HG02610 (cell line): ENCODE measurements around the gene CHST11.

ENCODE experiments used
- ATAC-seq: cut with Tn5 transposase; IDR thresholded peaks from one replicate; pipeline ENCODE4 v1.9.1; 2021; ENCODE audit warnings: mild to moderate bottlenecking, moderate library complexity; ENCODE audit not compliant: unreplicated experiment

Gene CHST11

DNA sequence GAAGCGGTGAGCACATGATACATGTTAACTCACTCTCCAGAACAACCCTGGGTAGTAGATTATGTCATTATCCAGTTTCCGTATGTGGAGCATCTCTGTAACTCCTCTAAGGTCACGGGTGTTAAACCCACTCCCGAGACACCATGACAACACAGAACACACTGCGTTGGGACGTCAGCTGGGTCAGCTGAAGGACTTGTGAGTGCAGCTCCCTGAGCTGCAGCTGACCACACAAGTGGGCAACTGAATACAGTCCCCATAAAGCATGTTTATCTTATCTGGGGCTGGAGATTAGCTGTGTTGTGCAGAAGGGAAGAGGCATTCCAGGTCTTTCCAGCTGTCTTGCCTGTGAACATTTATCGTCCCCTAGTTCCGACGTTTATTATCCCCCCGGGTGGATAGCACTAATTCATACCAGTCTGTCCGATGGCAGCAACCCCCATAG, 211.5 kb downstream of the CHST11 start:
- no peak for ATAC-seq

DNA sequence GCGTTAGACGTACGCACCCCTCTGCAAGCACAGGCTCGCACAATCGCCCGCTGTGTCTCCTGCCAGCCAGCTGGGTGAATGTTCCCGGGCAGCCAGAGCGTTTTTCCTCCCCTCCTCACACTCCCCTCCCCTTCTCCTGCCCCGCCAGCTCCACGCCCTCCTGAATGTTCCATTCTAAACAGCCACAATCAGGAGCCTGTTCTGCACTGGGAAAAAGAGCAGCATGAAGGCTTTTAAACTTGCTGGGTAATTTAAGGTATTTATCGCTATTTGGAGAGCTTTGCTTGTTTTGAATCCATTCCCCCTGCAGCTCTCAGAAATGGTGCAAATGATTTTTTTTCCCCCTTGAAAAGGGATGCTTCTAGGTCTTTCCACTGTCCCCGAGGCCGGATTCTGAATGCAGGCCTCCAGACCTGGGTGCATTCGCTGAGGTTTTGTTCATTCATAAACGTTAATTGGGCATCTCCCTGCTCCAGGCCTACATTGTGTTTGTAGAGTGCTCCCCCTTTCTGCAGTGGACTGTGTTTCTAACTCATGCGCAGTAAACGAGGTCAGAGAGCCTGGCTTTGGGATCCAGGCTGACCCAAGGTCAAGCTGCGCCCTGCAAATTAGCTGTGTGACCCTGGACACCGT, 212.5 kb downstream of the CHST11 start:
- no peak for ATAC-seq

DNA sequence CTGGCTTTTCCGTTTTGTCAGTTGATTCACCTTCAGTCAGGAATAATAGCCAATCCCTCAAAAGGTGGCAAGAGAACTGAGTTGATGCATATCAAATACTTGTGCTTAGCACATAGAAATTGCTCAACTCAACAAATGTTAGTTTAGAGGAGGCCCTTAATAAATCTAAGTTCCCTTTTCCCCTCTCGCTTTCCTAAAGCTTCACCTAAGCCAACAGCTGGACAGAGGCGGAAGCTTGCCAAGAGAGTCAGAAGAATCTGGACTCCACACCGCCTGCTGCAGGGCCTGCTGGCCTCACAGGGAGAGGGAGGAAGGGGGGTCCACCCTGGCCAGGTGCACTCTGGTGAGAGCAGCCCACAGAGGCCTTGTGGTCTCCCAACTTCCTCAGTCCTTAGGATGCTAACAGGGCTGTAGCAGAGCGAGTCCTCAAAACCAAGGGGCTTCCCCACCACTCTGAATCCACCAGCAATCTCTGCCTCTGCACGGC, 213.1 kb downstream of the CHST11 start:
- peak; percentile 42 for ATAC-seq

DNA sequence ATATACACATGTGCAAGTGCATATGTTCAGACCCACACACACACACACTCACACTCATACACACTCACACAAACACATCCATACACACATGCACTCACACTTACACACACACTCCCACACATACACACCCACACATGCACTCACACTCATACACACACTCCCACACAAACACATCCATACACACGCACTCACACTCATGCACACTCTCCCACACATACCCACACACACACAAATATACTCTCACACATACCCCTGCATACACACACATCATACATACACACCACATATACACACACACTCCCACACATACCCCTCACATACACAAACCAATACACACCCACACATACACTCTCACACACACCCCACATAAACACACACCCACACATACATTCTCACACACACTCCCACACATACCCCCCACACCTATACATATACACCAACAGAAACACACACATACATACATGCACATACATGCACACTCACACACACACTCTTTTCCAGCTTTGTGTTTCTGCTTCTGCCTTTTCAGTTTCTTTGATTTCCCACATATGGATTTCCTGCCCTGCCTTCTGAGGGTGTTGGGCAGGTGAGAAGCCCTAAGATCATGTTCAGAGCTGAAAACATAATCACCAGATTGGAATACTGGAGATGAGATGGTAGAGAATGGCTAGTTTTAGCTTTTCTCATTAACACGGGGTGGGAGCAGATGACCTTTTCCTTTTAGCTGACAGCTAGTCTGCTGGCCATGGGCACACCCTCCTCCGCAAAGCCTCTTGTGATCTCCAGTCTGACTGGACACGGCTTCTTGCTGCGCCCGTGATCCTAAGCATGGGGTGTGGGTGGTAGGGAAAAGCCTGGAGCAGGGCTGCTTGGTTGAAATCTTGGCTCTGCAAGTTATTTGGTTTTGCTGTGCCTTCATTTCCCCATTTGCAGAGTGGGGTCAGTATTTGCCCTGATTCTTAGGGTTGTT, 214.0 kb downstream of the CHST11 start:
- ATAC-seq = no peak

DNA sequence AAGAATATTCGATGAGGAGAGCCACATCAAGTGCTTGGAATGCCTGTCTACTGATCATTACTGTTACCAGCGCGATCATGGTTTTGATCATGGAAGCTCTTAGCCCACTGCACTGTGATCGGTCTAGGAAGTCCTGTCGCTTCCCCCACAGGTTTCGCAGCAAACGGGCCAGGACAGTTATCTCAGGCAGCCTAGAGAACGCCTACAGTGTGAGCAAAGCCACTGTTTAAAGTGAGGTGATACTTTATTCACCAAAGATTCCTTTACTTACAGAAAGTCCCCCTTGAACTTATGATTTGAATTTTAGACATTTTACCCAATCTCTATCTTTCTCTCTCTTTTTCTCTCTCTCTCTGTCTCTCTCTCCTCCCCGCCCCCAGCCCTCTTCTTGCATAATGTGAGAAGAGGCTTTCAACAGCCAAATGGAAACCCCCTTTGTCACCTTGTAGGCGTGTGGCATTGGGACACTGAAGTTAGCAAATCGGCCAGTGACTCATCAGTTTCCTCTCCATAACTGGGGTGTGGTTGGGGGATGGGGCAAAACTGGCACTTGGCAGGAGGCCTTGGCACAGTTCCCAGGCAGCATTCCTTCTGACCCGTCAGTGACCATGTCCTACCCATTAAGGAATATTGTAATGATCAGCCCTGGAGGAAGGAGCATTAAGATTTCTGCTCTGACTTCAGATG, 214.8 kb downstream of the CHST11 start:
- peak; percentile 74 for ATAC-seq

DNA sequence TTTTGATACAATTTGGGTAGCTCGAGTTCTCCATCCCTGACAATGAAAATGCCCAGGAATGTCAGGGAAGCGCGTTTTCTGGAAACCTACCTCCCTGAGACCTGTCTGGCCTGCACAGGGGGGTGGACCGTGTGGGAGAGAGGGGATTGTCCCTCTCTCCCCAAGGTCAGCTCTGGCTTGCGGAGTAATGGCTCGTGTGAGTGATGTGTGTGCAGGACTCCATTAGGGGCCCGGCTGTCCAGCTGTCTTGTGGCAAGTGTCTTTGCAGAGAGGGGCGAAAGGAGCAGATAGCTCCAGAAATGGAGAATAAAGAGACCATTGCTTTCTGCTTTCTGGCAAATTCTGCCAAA, 215.3 kb downstream of the CHST11 start:
- no peak for ATAC-seq

DNA sequence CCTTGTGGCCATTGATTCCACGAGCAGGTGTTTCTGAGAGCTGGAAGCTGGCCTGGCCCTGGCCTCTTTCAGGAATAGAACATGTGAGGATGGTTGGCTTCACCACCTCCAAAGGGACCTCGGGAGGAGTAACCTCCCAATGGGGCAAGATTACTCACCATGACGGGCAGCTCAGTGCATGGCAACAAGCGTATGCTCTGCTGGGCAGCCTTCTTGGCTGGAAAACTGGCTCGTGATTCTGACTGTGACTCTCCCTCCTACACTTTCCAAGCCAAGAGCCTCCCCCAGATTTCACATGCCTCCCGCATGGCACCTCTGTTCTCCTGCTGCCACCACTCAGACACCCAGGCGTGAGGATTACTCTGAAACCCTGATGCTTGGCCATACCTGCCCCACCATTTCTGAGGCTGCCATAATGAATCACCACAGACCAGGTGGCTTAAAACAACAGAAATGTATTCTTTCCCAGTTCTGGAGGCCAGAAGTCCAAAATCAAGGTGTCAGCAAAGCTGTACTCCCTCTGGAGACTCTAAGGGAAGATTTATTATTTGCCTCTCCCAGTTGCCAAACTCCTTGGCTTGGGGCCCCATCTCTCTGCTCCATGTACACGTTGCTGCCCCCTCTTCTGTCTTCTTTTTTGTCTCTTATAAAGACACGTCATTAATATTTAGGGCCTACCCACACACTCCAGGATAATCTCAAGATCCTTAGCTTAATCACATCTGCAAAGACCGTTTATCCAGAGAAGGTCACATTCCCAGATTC, 215.9 kb downstream of the CHST11 start:
- no peak for ATAC-seq

DNA sequence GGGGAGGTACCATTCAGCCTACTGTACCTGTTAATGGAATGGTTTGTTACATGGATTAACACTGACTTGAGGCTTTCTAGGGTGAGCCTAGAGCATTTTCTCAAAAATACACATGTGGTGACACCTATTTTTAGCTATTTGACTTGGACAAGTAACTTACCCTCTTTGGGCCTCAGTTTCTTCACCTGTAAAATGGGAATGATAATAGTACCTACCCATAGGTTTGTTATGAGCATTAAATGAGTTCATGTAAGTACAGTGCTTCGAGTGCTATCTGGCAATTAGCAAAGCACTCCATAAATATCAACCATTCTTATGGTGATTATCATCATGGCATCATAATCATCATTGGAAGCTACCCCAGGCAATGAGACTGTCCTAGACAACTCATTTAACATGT, 216.5 kb downstream of the CHST11 start:
- ATAC-seq = no peak

DNA sequence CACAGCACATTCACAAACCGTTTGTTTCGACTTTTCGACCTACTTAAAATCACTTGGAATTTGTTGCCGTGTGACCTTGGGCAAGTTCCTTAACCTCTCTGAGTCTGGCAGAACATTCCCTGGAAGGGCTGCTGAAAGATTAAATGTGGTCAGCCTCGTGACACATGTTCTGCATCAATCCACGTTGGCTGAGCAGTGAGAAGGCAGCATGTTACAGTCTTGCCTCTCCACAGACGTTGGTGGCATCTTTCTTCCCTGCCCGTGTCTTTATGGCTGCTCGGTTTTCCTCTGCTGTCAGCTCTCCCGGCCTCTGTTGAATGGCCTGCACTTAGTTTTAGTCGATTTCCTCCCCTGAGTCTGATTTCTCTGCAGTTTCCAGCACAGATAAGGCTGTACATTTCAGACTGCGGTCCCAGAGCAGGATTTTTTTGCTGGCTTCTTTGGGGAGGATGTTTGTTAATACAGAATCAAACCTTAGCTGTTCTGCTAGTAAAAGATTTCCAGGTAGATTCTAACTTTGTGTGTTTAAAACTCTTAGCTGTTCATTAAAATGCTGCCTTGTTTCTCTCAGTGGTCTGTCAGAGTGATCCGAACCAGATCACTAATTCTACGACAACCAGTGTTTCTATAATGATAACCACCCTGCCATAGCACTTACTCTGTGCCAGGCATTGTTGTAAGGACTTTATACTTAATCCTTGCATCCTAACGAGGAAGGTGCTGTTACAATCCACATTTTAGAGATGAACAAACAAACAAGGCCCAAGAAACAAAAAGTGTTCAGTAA, 217.1 kb downstream of the CHST11 start:
- no peak for ATAC-seq

DNA sequence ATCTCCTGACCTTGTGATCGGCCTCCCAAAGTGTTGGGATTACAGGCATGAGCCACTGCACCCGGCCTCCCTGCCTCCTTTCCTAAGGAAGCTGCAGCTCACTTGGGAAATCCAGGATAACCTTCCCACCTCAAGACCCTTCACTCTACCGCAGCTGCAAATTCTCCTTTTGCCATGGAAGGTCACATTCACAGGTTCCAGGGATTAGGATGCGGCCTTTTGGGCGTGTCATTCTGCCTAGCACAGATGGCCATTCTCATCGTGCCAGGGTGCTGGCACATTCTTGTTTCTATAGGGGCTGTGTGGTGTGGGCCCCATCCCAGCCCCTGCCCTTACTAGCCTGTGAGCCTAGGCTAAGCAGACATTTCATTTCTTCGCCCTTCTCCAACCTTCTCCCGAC, 219.9 kb downstream of the CHST11 start:
- ATAC-seq = no peak

DNA sequence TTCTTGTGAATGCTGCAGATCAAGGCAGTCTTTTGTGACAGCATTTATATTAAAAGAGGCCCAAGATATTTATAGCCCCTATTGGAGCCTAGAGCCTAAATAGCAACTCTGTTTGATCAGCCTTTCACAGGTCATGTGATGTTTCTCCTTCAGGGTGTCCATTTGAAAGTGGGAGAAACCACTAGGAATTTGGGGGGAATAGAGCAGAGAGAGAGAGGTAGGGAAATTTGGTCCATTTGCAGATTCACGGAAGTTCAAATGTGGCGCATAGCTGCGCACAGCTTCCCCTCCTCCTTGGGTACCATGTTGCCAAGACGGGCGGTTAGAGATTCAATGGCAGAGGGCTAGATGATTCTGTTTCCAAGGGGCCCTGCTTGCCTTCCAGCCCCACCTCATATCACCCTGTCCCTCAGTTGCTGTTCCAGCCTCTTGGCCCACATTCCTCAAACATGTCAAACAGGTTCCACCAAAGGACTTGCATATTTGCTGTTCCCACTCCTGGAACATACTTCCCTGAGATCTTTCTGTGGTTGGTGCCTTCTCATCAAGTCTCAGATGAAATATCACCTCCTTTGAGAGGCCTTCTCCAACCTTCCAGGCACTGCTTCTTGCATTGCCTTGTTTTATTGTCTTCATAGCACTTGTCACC, 220.8 kb downstream of the CHST11 start:
- no peak for ATAC-seq

DNA sequence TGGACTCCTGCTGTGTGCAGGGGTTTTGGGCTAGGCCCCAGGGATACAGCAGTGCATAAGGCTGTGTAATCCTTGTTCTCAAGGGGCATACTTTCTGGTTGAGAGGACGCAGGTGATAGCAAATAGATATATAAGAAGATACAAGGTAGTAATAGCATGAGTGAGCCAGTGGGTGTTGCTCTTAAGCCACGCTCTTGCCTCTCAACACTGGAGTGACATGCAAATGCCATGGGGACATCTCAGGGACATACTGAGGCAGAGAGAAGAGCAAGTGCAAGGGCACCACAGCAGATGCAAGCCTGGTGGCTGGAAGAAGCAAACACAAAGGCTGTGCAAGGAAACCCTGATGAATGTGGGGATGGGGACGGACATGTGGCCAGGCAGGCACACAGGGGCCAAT, 223.3 kb downstream of the CHST11 start:
- ATAC-seq = peak; percentile 52

DNA sequence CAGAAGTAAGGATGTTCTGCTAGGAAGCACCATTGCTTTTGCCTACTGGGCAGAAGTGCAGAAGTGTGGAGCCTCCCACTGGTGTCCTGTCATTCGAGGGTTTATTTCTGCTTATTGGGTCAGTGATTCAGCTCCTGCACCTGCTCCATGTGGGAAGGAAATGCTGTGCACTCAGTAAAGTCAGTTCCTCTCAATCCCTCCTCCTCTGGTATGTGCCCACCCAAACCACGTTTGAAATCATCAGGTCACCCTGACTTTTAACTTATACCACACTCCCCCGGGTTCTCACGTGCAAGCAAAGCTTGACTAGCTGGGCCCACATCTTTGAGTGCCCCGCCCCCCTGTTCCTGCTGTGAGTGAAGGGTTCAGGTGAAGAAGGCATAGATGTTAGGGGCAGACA, 223.7 kb downstream of the CHST11 start:
- peak; percentile 3 for ATAC-seq

DNA sequence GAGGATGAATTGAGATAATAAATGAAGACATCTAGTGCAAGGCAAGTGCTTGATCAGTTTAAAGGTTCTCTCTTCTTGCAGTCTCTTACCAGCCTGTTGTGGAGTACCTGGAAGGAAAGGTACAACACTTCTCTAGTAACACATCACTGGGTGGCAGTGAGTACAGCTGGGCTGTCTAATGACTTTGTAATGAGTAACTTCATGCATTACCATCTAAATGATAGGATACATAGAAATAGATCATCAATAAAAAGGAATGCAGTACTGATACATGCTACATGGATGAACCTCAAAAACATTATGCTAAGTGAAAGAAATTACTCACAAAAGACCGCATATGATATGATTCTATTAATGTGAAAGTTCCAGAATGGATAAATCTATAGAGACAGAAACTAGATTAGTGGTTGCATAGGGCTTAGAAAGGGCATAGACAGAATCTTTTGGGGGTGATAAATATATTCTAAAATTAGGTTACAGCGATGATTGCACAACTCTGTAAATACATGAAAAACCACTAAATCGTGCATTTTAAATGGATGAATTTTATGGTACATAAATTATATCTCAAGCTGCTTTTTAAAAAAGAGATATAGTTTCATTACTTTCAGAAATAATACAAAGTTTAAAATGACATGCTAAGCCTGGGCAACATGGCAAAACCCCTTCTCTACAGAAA, 224.4 kb downstream of the CHST11 start:
- ATAC-seq = no peak

DNA sequence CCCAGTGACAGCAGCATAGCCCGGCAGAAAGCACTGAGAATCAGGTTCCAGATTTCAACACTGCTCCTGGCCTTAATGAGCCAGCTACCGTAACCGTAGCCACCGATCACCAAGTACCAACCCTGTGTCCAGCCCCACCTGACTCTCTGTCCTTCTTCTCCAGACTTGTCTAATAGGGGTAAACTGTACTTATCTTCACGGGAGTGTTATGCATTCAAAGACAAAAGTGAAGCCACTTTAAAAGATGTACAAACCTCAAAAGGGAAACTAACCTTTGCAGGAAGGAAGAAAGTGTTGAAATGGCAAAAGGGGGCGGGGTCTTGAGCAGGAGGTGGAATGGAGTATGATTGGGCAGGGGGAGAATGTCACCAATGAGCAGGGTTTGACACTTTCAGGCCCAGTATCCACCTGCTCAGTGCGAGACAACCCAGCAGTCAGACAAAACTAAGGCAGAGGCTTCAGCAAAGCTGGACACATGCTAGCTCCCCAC, 226.1 kb downstream of the CHST11 start:
- ATAC-seq = peak; percentile 66

DNA sequence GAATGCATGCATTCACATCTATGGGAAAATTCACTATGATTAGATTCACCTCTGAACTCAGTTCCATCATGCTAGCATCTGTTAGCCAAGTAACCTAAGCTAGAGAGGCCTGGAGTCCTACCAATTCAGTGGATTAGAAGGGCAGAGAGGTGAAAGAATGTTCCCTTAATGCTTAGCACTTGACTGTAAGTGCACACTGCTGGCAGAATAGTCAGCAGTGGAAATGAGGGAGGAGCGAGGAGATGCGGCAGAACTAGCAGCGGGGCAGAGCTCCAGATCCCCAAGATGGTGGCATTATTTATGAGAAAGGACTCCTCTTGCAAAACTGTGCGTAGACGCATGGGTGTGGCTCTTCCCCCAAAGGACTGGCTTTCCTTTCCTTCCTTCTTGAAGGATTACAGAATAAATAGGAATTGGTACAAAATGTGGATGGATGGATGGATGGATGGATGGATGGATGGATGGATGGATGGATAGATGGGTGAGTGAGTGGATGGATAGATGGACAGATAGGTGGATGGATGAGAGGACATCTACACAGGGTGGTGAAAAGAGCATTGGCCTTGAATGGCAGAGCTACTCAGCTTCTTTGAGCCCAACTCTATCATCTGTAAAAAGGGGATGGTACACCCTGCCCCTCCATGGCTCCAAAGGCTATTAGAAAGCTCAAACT, 227.2 kb downstream of the CHST11 start:
- ATAC-seq = no peak

DNA sequence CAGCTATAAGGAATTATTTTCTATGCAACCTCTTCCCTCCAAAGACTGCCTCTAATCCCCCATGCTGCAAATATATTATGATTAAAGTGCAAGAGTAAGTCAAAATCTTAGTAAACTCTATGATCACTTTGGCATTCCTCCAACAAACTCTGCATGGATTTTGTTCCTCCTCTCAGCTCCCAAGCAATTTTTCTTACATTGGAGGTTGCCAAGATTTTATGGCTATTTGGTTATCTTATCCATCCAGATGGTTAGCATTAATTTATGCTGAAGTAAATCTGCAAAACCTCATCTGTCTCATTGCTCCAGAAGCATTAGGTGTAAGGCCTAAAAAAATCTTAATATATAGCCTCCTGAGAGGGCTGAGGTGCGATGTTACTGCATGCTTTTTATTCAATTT, 228.1 kb downstream of the CHST11 start:
- ATAC-seq = no peak

DNA sequence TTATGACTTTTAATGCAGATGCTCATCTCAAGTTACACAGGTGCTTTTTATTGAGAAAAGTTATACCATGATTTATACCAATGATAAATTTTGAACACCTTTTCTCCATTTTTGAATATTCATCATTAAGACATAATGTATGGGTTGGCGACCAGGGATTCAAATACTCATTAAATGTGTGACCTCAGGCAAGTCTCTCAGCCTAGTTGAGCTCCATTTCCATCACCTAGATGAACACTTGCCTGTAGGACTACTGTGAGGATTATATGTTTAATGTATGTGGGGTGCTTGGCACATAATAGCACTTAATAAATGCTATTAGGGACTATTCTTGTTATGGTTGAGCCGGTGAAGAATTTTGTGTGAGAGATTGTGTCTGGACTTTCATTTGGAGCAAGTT, 228.6 kb downstream of the CHST11 start:
- no peak for ATAC-seq
